ENCODE data around the gene AMELY.

Gene AMELY, protein sequence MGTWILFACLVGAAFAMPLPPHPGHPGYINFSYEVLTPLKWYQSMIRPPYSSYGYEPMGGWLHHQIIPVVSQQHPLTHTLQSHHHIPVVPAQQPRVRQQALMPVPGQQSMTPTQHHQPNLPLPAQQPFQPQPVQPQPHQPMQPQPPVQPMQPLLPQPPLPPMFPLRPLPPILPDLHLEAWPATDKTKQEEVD

DNA sequence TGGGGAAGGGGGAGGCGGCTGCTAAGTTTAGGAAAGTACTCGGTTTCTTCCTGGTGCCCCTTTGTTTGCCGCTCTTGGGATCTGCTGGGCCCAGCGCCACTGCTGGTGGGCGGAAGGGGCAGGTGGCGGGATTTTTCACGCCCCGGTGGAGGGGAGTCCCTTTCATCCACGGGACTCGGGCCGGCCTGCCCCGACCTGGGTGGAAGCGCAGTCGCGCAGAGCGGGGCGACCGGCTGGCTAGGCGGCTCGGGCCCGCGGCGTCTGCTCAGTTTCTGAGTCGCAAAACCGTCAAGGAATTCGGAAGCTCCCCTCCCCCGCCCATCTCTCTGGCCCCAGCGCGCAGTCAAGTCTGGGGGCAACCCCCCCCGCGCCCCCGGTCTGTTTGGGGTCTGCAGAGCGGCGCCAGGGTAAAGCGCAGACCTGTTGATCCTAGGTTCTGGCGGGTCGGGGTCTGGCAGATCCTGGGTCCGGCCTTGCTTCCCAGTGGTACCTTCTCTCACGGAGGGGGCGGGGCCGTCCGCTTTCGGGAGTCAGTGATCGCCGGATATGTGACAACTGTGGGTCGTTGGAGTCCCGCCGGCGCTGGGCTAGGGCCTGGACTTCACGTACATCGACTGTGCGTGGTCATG is at the start of gene AMELY:
AMELY (minus strand) TSS at position 500 of the 629 bp plus-strand sequence. CDS start 39,144 bp downstream, outside the sequence.
- Histone ChIP-seq H3K9me3 (ENCODE audit: control insufficient read depth, insufficient read depth, low read length) (no peaks in the 10 kb centered on the region), H3K4me1 (ENCODE audit: control insufficient read depth, low read length) (no peaks in the 10 kb centered on the region), H3K27ac (ENCODE audit: low read depth, low read length) (no peak within 1 kb of the TSS), H3K27me3 (ENCODE audit: control insufficient read depth, low read length) (no peaks in the 10 kb centered on the region), H3F3A (ENCODE audit: control insufficient read depth, insufficient read depth) (no peaks in the 10 kb centered on the region), H4K20me1 (ENCODE audit: control insufficient read depth, insufficient read depth, low read depth, low read length) (no peaks in the 10 kb centered on the region), H3K4me2 (ENCODE audit: low read length) (no peak within 1 kb of the TSS), H3K4me3 (ENCODE audit: low read length) (no peak within 1 kb of the TSS), H3K79me2 (ENCODE audit: control insufficient read depth, low read length) (no peaks in the 10 kb centered on the region), H3K36me3 (ENCODE audit: control insufficient read depth, low read length) (no peaks in the 10 kb centered on the region), H3K9me2 (replicated peaks; ENCODE audit: control insufficient read depth, low read length) (no peaks in the 10 kb centered on the region)
- TF ChIP-seq, protein P1, sequence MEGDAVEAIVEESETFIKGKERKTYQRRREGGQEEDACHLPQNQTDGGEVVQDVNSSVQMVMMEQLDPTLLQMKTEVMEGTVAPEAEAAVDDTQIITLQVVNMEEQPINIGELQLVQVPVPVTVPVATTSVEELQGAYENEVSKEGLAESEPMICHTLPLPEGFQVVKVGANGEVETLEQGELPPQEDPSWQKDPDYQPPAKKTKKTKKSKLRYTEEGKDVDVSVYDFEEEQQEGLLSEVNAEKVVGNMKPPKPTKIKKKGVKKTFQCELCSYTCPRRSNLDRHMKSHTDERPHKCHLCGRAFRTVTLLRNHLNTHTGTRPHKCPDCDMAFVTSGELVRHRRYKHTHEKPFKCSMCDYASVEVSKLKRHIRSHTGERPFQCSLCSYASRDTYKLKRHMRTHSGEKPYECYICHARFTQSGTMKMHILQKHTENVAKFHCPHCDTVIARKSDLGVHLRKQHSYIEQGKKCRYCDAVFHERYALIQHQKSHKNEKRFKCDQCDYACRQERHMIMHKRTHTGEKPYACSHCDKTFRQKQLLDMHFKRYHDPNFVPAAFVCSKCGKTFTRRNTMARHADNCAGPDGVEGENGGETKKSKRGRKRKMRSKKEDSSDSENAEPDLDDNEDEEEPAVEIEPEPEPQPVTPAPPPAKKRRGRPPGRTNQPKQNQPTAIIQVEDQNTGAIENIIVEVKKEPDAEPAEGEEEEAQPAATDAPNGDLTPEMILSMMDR (IDR thresholded peaks at IDR 0.05; ENCODE audit: low read depth, low read length, poor library complexity, severe bottlenecking), result no peak
- no peak for TF ChIP-seq EZH2phosphoT487 (IDR thresholded peaks at IDR 0.05; ENCODE audit: borderline replicate concordance, low read length)

DNA sequence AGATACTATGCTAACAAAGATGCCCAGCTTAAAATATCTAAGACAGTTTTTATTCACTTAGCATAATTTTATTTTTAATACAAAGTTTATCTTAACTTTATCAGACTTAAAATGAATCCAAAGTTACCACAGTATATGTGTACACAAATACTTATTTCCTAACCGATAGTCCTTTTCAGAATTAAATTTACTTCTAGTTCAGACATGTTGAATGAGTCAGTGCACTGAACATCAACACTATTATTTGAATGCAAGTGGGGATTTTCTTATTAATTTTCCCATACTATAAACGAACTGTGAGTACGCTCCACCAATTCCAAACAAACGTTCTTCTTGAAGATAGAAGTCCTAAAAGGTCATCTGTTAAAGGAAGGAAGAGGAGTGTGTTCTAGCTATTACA is 38.4 kb upstream of the AMELY start:
- no peak for TF ChIP-seq EZH2phosphoT487 (IDR thresholded peaks at IDR 0.05; ENCODE audit: borderline replicate concordance, low read length)
- TF ChIP-seq, protein P1 (IDR thresholded peaks at IDR 0.05; ENCODE audit: low read depth, low read length, poor library complexity, severe bottlenecking), result no peak
- Histone ChIP-seq H3K4me3 (ENCODE audit: low read length) (no peak overlapping the region), H3K36me3 (ENCODE audit: control insufficient read depth, low read length) (no peaks in the 10 kb centered on the region), H4K20me1 (ENCODE audit: control insufficient read depth, insufficient read depth, low read depth, low read length) (no peaks in the 10 kb centered on the region), H3K4me1 (ENCODE audit: control insufficient read depth, low read length) (no peaks in the 10 kb centered on the region), H3K9me2 (replicated peaks; ENCODE audit: control insufficient read depth, low read length) (no peaks in the 10 kb centered on the region), H3K4me2 (ENCODE audit: low read length) (no peak overlapping the region), H3F3A (ENCODE audit: control insufficient read depth, insufficient read depth) (no peaks in the 10 kb centered on the region), H3K27me3 (ENCODE audit: control insufficient read depth, low read length) (no peaks in the 10 kb centered on the region), H3K9me3 (ENCODE audit: control insufficient read depth, insufficient read depth, low read length) (no peaks in the 10 kb centered on the region), H3K27ac (ENCODE audit: low read depth, low read length) (no peak overlapping the region), H3K79me2 (ENCODE audit: control insufficient read depth, low read length) (no peaks in the 10 kb centered on the region)

DNA sequence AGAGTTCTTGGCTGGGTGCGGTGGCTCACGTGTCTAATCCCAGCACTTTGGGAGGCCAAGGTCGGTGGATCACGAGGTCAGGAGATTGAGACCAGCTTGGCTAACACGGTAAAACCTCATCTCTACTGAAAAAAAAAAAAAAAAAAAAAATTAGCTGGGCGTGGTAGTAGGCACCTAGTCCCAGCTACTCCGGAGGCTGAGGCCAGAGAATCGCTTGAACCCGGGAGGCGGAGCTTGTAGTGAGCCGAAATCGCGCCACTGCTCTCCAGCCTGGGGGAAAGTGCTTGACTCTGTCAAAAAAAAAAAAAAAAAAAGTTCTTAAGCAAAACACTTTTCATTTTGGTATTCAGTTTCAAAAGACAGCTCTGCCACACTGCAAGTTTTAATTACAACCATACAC is 36.8 kb upstream of the AMELY start:
- H4K20me1 ChIP-seq (ENCODE audit: control insufficient read depth, insufficient read depth, low read depth, low read length), result no peaks in the 10 kb centered on the region
- no peak overlapping the region for H3K4me2 ChIP-seq (ENCODE audit: low read length)
- H3K9me3 ChIP-seq (ENCODE audit: control insufficient read depth, insufficient read depth, low read length), result no peaks in the 10 kb centered on the region
- H3K27ac ChIP-seq (ENCODE audit: low read depth, low read length), result no peak overlapping the region
- TF ChIP-seq EZH2phosphoT487 (IDR thresholded peaks at IDR 0.05; ENCODE audit: borderline replicate concordance, low read length), result no peak
- TF ChIP-seq, protein P1 (IDR thresholded peaks at IDR 0.05; ENCODE audit: low read depth, low read length, poor library complexity, severe bottlenecking), result no peak
- no peaks in the 10 kb centered on the region for H3K36me3 ChIP-seq (ENCODE audit: control insufficient read depth, low read length)
- no peaks in the 10 kb centered on the region for H3K9me2 ChIP-seq (replicated peaks; ENCODE audit: control insufficient read depth, low read length)
- H3K79me2 ChIP-seq (ENCODE audit: control insufficient read depth, low read length), result no peaks in the 10 kb centered on the region
- H3F3A ChIP-seq (ENCODE audit: control insufficient read depth, insufficient read depth), result no peaks in the 10 kb centered on the region
- H3K4me3 ChIP-seq (ENCODE audit: low read length), result no peak overlapping the region
- no peaks in the 10 kb centered on the region for H3K4me1 ChIP-seq (ENCODE audit: control insufficient read depth, low read length)
- no peaks in the 10 kb centered on the region for H3K27me3 ChIP-seq (ENCODE audit: control insufficient read depth, low read length)

Measured in DOHH2 (cell line).